ENCODE measurements around the gene KPNA4.

Gene KPNA4

DNA sequence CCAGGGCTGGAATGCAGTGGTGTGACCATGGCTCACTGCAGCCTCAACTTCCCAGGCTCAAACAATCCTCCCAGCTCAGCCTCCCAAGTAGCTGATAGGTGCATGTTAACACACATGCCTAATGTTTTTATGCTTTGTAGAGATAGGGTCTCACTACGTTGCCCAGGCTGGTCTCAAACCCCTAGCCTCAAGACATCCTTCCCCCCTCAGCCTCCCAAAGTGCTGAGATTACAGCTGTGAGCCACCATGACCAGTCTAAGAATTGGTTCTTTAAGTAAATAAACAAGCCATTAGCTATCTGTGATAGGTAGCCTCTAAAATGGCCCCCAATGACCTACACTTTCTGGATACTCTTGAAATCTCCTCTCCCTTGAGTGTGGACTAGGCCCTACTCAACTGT lies 119.5 kb downstream of the KPNA4 start:
- Histone ChIP-seq H4K20me1 (ENCODE audit: insufficient read depth, low read length) (no peaks in the 10 kb centered on the region), H3K36me3 (ENCODE audit: insufficient read depth, low read length) (no peaks in the 10 kb centered on the region), H3K9me3 (ENCODE audit: insufficient read depth, low read length, severe bottlenecking) (no peaks in the 10 kb centered on the region), H3K4me1 (ENCODE audit: insufficient read depth, low read length) (no peaks in the 10 kb centered on the region), H3K79me2 (ENCODE audit: insufficient read depth, low read length) (no peaks in the 10 kb centered on the region), H3K27ac (ENCODE audit: low read length) (no peak overlapping the region), H3K4me3 (ENCODE audit: low read depth in 1 of 2, low read length in 2 of 2) (no peak overlapping the region), H2AFZ (ENCODE audit: low read depth, low read length) (no peak overlapping the region), H3K4me2 (ENCODE audit: insufficient read depth, low read length) (no peak overlapping the region), H3K9ac (ENCODE audit: low read depth, low read length) (no peak overlapping the region), H3K27me3 (ENCODE audit: insufficient read depth, low read length, poor library complexity) (no peaks in the 10 kb centered on the region)
- ATAC-seq (ENCODE audit: insufficient read depth, low read depth) (no peak), DNase-seq (no peak)
- TF ChIP-seq, protein P1, sequence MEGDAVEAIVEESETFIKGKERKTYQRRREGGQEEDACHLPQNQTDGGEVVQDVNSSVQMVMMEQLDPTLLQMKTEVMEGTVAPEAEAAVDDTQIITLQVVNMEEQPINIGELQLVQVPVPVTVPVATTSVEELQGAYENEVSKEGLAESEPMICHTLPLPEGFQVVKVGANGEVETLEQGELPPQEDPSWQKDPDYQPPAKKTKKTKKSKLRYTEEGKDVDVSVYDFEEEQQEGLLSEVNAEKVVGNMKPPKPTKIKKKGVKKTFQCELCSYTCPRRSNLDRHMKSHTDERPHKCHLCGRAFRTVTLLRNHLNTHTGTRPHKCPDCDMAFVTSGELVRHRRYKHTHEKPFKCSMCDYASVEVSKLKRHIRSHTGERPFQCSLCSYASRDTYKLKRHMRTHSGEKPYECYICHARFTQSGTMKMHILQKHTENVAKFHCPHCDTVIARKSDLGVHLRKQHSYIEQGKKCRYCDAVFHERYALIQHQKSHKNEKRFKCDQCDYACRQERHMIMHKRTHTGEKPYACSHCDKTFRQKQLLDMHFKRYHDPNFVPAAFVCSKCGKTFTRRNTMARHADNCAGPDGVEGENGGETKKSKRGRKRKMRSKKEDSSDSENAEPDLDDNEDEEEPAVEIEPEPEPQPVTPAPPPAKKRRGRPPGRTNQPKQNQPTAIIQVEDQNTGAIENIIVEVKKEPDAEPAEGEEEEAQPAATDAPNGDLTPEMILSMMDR (IDR thresholded peaks at IDR 0.05; ENCODE audit: borderline replicate concordance, extremely low read depth, low read length, poor library complexity, severe bottlenecking): no peak
- no peak for TF ChIP-seq EZH2 (IDR thresholded peaks at IDR 0.05; ENCODE audit: borderline replicate concordance, low read depth, low read length, severe bottlenecking)
